GM23248 (cell line): ENCODE data around the gene IL5. TPM values are rescaled to one million over a fixed set of nuclear protein-coding genes. Genes with fewer than 3 reads are reported as not detected.

Experiments
- DNase-seq: peaks from one replicate; pipeline ENCODE4 v3.0.0-alpha.2; 2015
- H2AFZ ChIP-seq: fragments of 200-600 bp; sonication (generic); 2 replicates; pipeline ENCODE4 v1.6.1; 2016; ENCODE audit warnings: antibody characterized with exemption
- H3F3A ChIP-seq: fragments of 200-600 bp; sonication (generic); 2 replicates; pipeline ENCODE4 v1.6.1; 2016; ENCODE audit warnings: mild to moderate bottlenecking, antibody characterized with exemption, mixed run types; ENCODE audit not compliant: insufficient read depth
- H3K27ac ChIP-seq: fragments of 200-600 bp; sonication (generic); 2 replicates; pipeline ENCODE4 v1.5.1; 2016; ENCODE audit warnings: mild to moderate bottlenecking
- H3K27me3 ChIP-seq: fragments of 200-600 bp; sonication (generic); replicated peaks from 2 replicates; pipeline ENCODE4 v1.6.1; 2016; ENCODE audit warnings: mild to moderate bottlenecking; ENCODE audit not compliant: insufficient read depth
- H3K36me3 ChIP-seq: fragments of 200-600 bp; sonication (generic); 2 replicates; pipeline ENCODE4 v1.6.1; 2016; ENCODE audit warnings: low read depth, mild to moderate bottlenecking
- H3K4me1 ChIP-seq: fragments of 200-600 bp; sonication (generic); 2 replicates; pipeline ENCODE4 v1.6.1; 2016; ENCODE audit warnings: mild to moderate bottlenecking; ENCODE audit not compliant: insufficient read depth
- H3K4me2 ChIP-seq: fragments of 200-600 bp; sonication (generic); one replicate; pipeline ENCODE4 v1.6.1; 2016; ENCODE audit warnings: mild to moderate bottlenecking; ENCODE audit not compliant: unreplicated experiment
- H3K4me3 ChIP-seq: fragments of 200-600 bp; sonication (generic); 2 replicates; pipeline ENCODE4 v1.5.1; 2016; ENCODE audit warnings: mild to moderate bottlenecking
- H3K79me2 ChIP-seq: fragments of 200-600 bp; sonication (generic); 2 replicates; pipeline ENCODE4 v1.6.1; 2016; ENCODE audit warnings: mild to moderate bottlenecking; ENCODE audit not compliant: insufficient read depth
- H3K9ac ChIP-seq: fragments of 200-600 bp; sonication (generic); 2 replicates; pipeline ENCODE4 v1.6.1; 2016; ENCODE audit warnings: mild to moderate bottlenecking
- H3K9me2 ChIP-seq: fragments of 200-600 bp; sonication (generic); 2 replicates; pipeline ENCODE4 v1.6.1; 2016; ENCODE audit warnings: mixed run types, mild to moderate bottlenecking, moderate library complexity; ENCODE audit not compliant: insufficient read depth
- H3K9me3 ChIP-seq: fragments of 200-600 bp; sonication (generic); one replicate; pipeline ENCODE4 v1.6.1; 2017; ENCODE audit warnings: low read depth
- H4K20me1 ChIP-seq: fragments of 200-600 bp; sonication (generic); 2 replicates; pipeline ENCODE4 v1.6.0; 2016; ENCODE audit not compliant: insufficient read depth
- EZH2 ChIP-seq: fragments of 200-600 bp; sonication (generic); IDR thresholded peaks from 2 replicates; pipeline ENCODE4 v1.6.1; 2018; ENCODE audit warnings: antibody characterized with exemption, mild to moderate bottlenecking; ENCODE audit not compliant: insufficient read depth, poor library complexity, severe bottlenecking
- EZH2phosphoT487 ChIP-seq: fragments of 200-600 bp; sonication (generic); IDR thresholded peaks from 2 replicates; pipeline ENCODE4 v1.6.1; 2018; ENCODE audit warnings: antibody characterized with exemption, moderate library complexity, mild to moderate bottlenecking, low read depth; ENCODE audit not compliant: insufficient read depth
- WGBS, 2 experiments: methylation state at CpG; one replicate each; pipeline ENCODE4 v1.1.6; 2015 to 2017; ENCODE audit warnings: low lambda C conversion rate in 2 of 2, low coverage in 1 of 2; ENCODE audit errors: missing lambda C conversion rate in 2 of 2; 5-methylcytosine and 5-hydroxymethylcytosine counted together
- in situ Hi-C: fragments of 300-500 bp; cut with MboI; formaldehyde crosslinking; loops from 2 replicates; pipeline ENCODE4 v1.15.0; 2020
- polyA plus RNA-seq: library from polyadenylated mRNA; unstranded; fragments of >200 nt; fragmentation: Nextera tagmentation; extraction: Ambion mirVana; gene quantifications from 2 replicates; pipeline ENCODE4 v1.2.1, GENCODE V29; 2016
- total RNA-seq: library from RNA; depleted of rRNA; stranded (reverse); fragments of >200 nt; shearing (Covaris generic); gene quantifications from 2 replicates; pipeline ENCODE4 v1.2.3, GENCODE V29; 2014

IL5 gene
- total and polyA plus RNA-seq, 2 experiments from 2014 or later: not detected

DNA sequence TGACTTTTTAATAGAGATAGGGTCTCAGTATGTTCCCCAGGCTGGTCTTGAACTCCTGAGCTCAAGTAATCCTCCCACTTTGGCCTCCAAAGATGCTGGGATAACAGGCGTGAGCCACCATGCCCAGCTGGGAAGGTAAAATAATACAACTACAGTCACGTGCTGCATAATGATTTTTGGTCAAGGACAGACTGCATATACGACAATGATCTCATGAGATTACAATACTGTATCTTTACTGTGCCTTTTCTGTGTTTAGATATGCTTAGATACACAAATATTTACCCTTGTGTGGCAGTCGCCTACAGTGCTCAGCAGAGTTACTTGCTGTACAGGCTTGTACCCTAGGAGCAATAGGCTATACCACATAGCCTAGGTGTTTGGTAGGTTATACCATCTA is 38.6 kb downstream of the IL5 start:
- WGBS, 2 experiments: 87 to 90% methylated on average over 4 of the region's 4 CpGs
- H3K9ac ChIP-seq: no peak overlapping the region
- in situ Hi-C loops: loop anchor here (10.0 kb wide), 1 partner anchor 120 kb away; no protein-coding TSS in a partner anchor
- DNase-seq: no peak
- H2AFZ ChIP-seq: no peak overlapping the region
- H3K4me2 ChIP-seq: no peak overlapping the region
- H3K4me1 ChIP-seq: peaks cover 17% of the 10 kb centered on the region
- H3K27ac ChIP-seq: no peak overlapping the region
- TF ChIP-seq EZH2: no peak
- TF ChIP-seq EZH2phosphoT487: no peak
- H3K4me3 ChIP-seq: no peak overlapping the region
- peaks cover 20% of the 10 kb centered on the region for H3F3A ChIP-seq
- H3K27me3 ChIP-seq: no peaks in the 10 kb centered on the region
- no peaks in the 10 kb centered on the region for H3K9me2 ChIP-seq
- no peaks in the 10 kb centered on the region for H3K79me2 ChIP-seq
- no peaks in the 10 kb centered on the region for H4K20me1 ChIP-seq
- H3K36me3 ChIP-seq: no peaks in the 10 kb centered on the region
- H3K9me3 ChIP-seq: no peaks in the 10 kb centered on the region

DNA sequence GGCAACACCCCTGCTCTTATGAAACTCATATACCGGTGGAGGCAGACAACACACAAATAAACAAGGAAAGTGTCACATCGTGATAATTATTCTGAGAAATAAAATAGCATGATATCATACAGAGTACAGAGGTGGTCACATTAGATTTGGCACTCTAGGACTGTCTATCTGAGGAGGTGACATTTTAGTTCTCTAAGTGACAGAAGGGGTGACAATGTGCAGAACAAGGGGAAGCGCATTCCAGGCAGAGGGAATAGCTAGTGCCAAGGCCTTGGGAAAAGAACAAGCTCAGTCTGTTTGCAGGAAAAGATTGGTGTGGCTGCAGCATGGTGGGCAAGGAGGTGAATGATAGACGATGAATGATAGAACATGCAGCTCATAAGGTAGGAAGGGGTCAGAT is 40.1 kb downstream of the IL5 start:
- H2AFZ ChIP-seq: no peak overlapping the region
- H3K27me3 ChIP-seq: no peaks in the 10 kb centered on the region
- no peaks in the 10 kb centered on the region for H4K20me1 ChIP-seq
- no peak overlapping the region for H3K9ac ChIP-seq
- peaks cover 24% of the 10 kb centered on the region for H3F3A ChIP-seq
- no peaks in the 10 kb centered on the region for H3K9me3 ChIP-seq
- WGBS, 2 experiments: 82 to 87% methylated on average over 4 of the region's 4 CpGs
- no peaks in the 10 kb centered on the region for H3K36me3 ChIP-seq
- H3K79me2 ChIP-seq: no peaks in the 10 kb centered on the region
- H3K4me1 ChIP-seq: peaks cover 20% of the 10 kb centered on the region
- no peak overlapping the region for H3K4me2 ChIP-seq
- TF ChIP-seq EZH2 (no peak), EZH2phosphoT487 (no peak)
- H3K9me2 ChIP-seq: no peaks in the 10 kb centered on the region
- no peak overlapping the region for H3K4me3 ChIP-seq
- no peak overlapping the region for H3K27ac ChIP-seq
- DNase-seq: no peak
- in situ Hi-C loops: loop anchor here (10.0 kb wide), 1 partner anchor 118 kb away; no protein-coding TSS in a partner anchor

DNA sequence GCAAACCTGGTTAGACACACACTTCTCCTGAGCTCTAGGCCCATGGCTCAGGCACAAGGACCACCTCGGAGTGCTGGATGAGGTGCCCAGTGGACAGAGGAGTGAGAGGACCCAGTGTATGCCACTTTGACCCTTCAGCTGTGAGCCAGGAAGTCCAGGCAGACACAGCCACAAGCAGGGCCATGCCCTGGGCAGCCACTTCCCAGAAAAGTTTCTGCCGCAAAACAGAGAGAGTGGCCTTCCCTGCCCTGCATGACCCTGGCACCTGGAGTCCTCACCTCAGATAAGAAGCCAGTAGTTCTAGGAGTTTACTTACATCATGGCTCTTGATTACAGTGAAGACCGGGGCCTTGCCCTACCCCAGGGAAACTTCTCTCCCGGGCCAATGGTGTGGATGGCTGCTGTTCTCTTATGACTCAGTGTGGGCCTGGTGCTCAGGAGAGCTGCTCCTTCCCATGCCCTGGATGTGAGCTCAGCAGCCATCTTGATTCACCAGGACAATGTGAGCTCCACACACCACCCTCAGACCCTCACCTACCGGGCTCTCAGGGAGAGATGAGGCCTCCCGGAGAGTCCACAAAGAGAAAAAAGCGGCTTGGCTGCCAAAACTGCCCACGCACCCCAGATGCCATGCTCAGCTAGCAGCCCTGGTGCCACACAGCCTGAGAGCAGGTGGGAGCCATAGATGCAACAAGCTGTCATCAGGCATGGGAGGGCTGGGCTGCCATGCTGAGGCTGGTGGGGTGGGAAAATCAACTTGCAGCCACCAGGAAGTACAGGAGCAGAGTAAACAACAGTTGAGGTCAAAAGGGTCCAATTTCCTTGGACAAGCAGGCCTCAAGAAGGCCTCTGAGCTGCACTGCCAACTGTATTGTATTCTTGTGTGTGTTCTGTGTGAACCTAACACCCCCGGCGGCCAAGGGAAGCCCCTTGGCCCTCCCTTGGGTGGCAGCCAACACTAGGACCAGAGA is 41.1 kb downstream of the IL5 start:
- Histone ChIP-seq H3K9ac (no peak overlapping the region), H4K20me1 (no peaks in the 10 kb centered on the region), H2AFZ (no peak overlapping the region), H3K4me3 (no peak overlapping the region), H3K27ac (no peak overlapping the region), H3K4me2 (no peak overlapping the region), H3K27me3 (no peaks in the 10 kb centered on the region), H3K79me2 (no peaks in the 10 kb centered on the region), H3K36me3 (no peaks in the 10 kb centered on the region), H3K9me2 (no peaks in the 10 kb centered on the region), H3K9me3 (no peaks in the 10 kb centered on the region), H3F3A (peaks cover 31% of the 10 kb centered on the region), H3K4me1 (peaks cover 30% of the 10 kb centered on the region)
- 79 to 84% methylated on average over 10 of the region's 10 CpGs for WGBS, 2 experiments
- peak; percentile 56 for DNase-seq
- in situ Hi-C loops: loop anchor here (10.0 kb wide), 1 partner anchor 117 kb away; no protein-coding TSS in a partner anchor
- TF ChIP-seq EZH2phosphoT487: no peak
- TF ChIP-seq EZH2: no peak

- Histone ChIP-seq H3K27me3 (no peaks in the 10 kb centered on the region), H3K4me3 (no peak overlapping the region), H3K9ac (no peak overlapping the region), H3K4me1 (peaks cover 32% of the 10 kb centered on the region), H3K27ac (no peak overlapping the region), H2AFZ (no peak overlapping the region), H3K36me3 (no peaks in the 10 kb centered on the region), H4K20me1 (no peaks in the 10 kb centered on the region), H3F3A (peaks cover 34% of the 10 kb centered on the region), H3K9me2 (no peaks in the 10 kb centered on the region), H3K9me3 (no peaks in the 10 kb centered on the region), H3K79me2 (no peaks in the 10 kb centered on the region), H3K4me2 (no peak overlapping the region)
- no peak for TF ChIP-seq EZH2phosphoT487
- TF ChIP-seq EZH2: no peak
- 60 to 71% methylated on average over 4 of the region's 4 CpGs for WGBS, 2 experiments
- no peak for DNase-seq
- in situ Hi-C loops: loop anchor here (10.0 kb wide), 1 partner anchor 117 kb away; no protein-coding TSS in a partner anchor
Measured at GRCh38 chr5:132501629-132501956, 41.7 kb downstream of the IL5 start.
